PC-3 (cell line): ENCODE measurements around the gene MYO3A. TPM values are rescaled to one million over a fixed set of nuclear protein-coding genes. Genes with fewer than 3 reads are reported as not detected.

ENCODE experiments used
- ATAC-seq: fragments of 200-7000 bp; cut with Tn5 transposase; 2 replicates; pipeline ENCODE4 v1.9.1; 2020; ENCODE audit warnings: mild to moderate bottlenecking, moderate library complexity
- BruUV-seq: library from RNA; stranded (reverse); fragments of 400-500 nt; replicated peaks from 2 replicates; lab custom pipeline; 2021; lab: Mats Ljungman, UMichigan
- CTCF ChIA-PET: fragments of 300-600 bp; sonication (Branson Sonifier 250); formaldehyde crosslinking; loops from one replicate; lab custom pipeline; 2022; ENCODE audit warnings: antibody characterized with exemption; lab: Charles Lee
- POLR2A ChIA-PET: fragments of 300-600 bp; sonication (Branson Sonifier 250); formaldehyde crosslinking; loops from one replicate; lab custom pipeline; 2022; ENCODE audit warnings: antibody characterized with exemption; ENCODE audit not compliant: unreplicated experiment; lab: Charles Lee
- DNase-seq: peaks from one replicate; pipeline ENCODE4 v3.0.0-alpha.2; 2015
- H2AFZ ChIP-seq: fragments of 300-600 bp; sonication (generic); 2 replicates; pipeline ENCODE4 v1.6.0; 2016; ENCODE audit warnings: antibody characterized with exemption, low read length
- H3F3A ChIP-seq: fragments of 300-600 bp; sonication (generic); one replicate; pipeline ENCODE4 v1.6.0; 2017; ENCODE audit warnings: antibody characterized with exemption, low read length, control low read depth, mild to moderate bottlenecking; ENCODE audit not compliant: unreplicated experiment
- H3K27ac ChIP-seq: fragments of 300-600 bp; sonication (generic); 2 replicates; pipeline ENCODE4 v1.5.1; 2016; ENCODE audit warnings: mild to moderate bottlenecking, low read length
- H3K27me3 ChIP-seq: fragments of 300-600 bp; sonication (generic); 2 replicates; pipeline ENCODE4 v1.6.1; 2016; ENCODE audit warnings: low read length, mixed read lengths
- H3K36me3 ChIP-seq: fragments of 300-600 bp; sonication (generic); 2 replicates; pipeline ENCODE4 v1.6.1; 2016; ENCODE audit warnings: low read depth, mixed run types, low read length, mixed read lengths
- H3K4me1 ChIP-seq: fragments of 300-600 bp; sonication (generic); 2 replicates; pipeline ENCODE4 v1.5.1; 2016; ENCODE audit warnings: low read length; ENCODE audit not compliant: insufficient read depth
- H3K4me2 ChIP-seq: fragments of 300-600 bp; sonication (generic); 2 replicates; pipeline ENCODE4 v1.6.0; 2016; ENCODE audit warnings: low read length
- H3K4me3 ChIP-seq: fragments of 300-600 bp; sonication (generic); 2 replicates; pipeline ENCODE4 v1.5.1; 2016; ENCODE audit warnings: mild to moderate bottlenecking, low read length, mixed read lengths
- H3K79me2 ChIP-seq: fragments of 300-600 bp; sonication (generic); 2 replicates; pipeline ENCODE4 v1.6.1; 2017; ENCODE audit warnings: low read length, mixed read lengths
- H3K9ac ChIP-seq: fragments of 300-600 bp; sonication (generic); 2 replicates; pipeline ENCODE4 v1.6.0; 2016; ENCODE audit warnings: mild to moderate bottlenecking, low read length
- H3K9me2 ChIP-seq: fragments of 300-600 bp; sonication (generic); replicated peaks from 2 replicates; pipeline ENCODE4 v1.6.1; 2016; ENCODE audit warnings: mixed run types, low read length, mixed read lengths
- H3K9me3 ChIP-seq: fragments of 300-600 bp; sonication (generic); 2 replicates; pipeline ENCODE4 v1.6.1; 2016; ENCODE audit warnings: low read length, mixed read lengths
- H4K20me1 ChIP-seq: fragments of 300-600 bp; sonication (generic); 2 replicates; pipeline ENCODE4 v1.6.1; 2016; ENCODE audit warnings: low read length, mixed read lengths
- EZH2 ChIP-seq: fragments of 300-600 bp; sonication (generic); IDR thresholded peaks from one replicate; pipeline ENCODE4 v1.6.1; 2017; ENCODE audit warnings: antibody characterized with exemption, mild to moderate bottlenecking, low read length; ENCODE audit not compliant: unreplicated experiment
- EZH2phosphoT487 ChIP-seq: fragments of 300-600 bp; sonication (generic); IDR thresholded peaks from 2 replicates; pipeline ENCODE4 v1.6.1; 2018; ENCODE audit warnings: mild to moderate bottlenecking, antibody characterized with exemption, low read length, borderline replicate concordance
- intact Hi-C: fragments of 100-400 bp; cut with micrococcal nuclease; formaldehyde crosslinking; loops from 2 replicates; pipeline ENCODE4 v1.9.0; 2023
- total RNA-seq: library from RNA; depleted of rRNA; stranded (reverse); fragments of >200 nt; gene quantifications from 2 replicates; pipeline ENCODE4 v1.2.3, GENCODE V29; 2014
- TF ChIP-seq, protein P1 (sequence below): fragments of 300-600 bp; sonication (generic); conservative IDR thresholded peaks from 2 replicates; pipeline ENCODE4 v1.5.1; 2017; ENCODE audit warnings: antibody characterized with exemption, low read depth, mild to moderate bottlenecking, low read length

The MYO3A gene
- total RNA-seq, 1 experiment from 2014 or later = not detected

- CTCF ChIA-PET = no interaction called here
- H3K79me2 ChIP-seq = no peaks in the 10 kb centered on the region
- BruUV-seq = no TSS peak
- H3K9me2 ChIP-seq = no peaks in the 10 kb centered on the region
- H3K4me1 ChIP-seq = no peaks in the 10 kb centered on the region
- intact Hi-C loops = no loop called here
- no peaks in the 10 kb centered on the region for H3K9me3 ChIP-seq
- ATAC-seq (no peak), DNase-seq (no peak)
- H2AFZ ChIP-seq = no peak overlapping the region
- peaks cover 24% of the 10 kb centered on the region; the same call in 1 of the 2 replicates for H3K27me3 ChIP-seq
- POLR2A ChIA-PET = no interaction called here
- H3K4me2 ChIP-seq = no peak overlapping the region
- no peaks in the 10 kb centered on the region for H3F3A ChIP-seq
- TF ChIP-seq, protein P1, sequence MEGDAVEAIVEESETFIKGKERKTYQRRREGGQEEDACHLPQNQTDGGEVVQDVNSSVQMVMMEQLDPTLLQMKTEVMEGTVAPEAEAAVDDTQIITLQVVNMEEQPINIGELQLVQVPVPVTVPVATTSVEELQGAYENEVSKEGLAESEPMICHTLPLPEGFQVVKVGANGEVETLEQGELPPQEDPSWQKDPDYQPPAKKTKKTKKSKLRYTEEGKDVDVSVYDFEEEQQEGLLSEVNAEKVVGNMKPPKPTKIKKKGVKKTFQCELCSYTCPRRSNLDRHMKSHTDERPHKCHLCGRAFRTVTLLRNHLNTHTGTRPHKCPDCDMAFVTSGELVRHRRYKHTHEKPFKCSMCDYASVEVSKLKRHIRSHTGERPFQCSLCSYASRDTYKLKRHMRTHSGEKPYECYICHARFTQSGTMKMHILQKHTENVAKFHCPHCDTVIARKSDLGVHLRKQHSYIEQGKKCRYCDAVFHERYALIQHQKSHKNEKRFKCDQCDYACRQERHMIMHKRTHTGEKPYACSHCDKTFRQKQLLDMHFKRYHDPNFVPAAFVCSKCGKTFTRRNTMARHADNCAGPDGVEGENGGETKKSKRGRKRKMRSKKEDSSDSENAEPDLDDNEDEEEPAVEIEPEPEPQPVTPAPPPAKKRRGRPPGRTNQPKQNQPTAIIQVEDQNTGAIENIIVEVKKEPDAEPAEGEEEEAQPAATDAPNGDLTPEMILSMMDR = no peak
- TF ChIP-seq EZH2 (no peak), EZH2phosphoT487 (no peak)
- no peak overlapping the region for H3K4me3 ChIP-seq
- no peak overlapping the region for H3K27ac ChIP-seq
- H4K20me1 ChIP-seq = no peaks in the 10 kb centered on the region
- H3K9ac ChIP-seq = no peak overlapping the region
- no peaks in the 10 kb centered on the region for H3K36me3 ChIP-seq
Measured at GRCh38 chr10:26197248-26197647, 263.2 kb downstream of the MYO3A start.

DNA sequence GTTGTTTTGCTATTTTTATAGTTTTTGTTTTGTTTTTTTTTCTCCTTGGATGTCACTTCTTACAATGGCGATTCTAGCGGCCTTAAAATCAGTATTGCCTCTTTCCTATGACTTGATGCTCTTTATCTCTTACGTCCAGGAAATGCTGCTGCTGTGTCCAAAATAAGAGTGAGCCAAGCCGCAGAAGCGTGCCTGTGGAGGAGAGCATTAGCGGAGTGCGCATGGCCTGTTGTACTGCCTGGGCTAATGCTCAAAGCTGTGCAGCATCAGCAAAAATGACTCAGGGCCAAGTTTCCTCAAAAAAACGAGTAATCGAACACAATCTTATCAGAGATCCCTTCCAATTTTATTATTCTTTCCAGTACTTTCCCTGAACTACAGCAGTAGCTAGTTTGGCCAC lies 264.1 kb downstream of the MYO3A start:
- TF ChIP-seq EZH2phosphoT487 (no peak), EZH2 (no peak)
- TF ChIP-seq, protein P1 = no peak
- CTCF ChIA-PET = no interaction called here
- H3K9me2 ChIP-seq = no peaks in the 10 kb centered on the region
- no TSS peak for BruUV-seq
- no peaks in the 10 kb centered on the region for H4K20me1 ChIP-seq
- no peak overlapping the region for H3K4me3 ChIP-seq
- POLR2A ChIA-PET = no interaction called here
- H3K27me3 ChIP-seq = peaks cover 24% of the 10 kb centered on the region; the same call in 1 of the 2 replicates
- no peak for ATAC-seq
- no peak for DNase-seq
- H2AFZ ChIP-seq = no peak overlapping the region
- H3K4me2 ChIP-seq = no peak overlapping the region
- no peak overlapping the region for H3K9ac ChIP-seq
- no peaks in the 10 kb centered on the region for H3K4me1 ChIP-seq
- no peaks in the 10 kb centered on the region for H3F3A ChIP-seq
- no peak overlapping the region for H3K27ac ChIP-seq
- H3K9me3 ChIP-seq = no peaks in the 10 kb centered on the region
- no peaks in the 10 kb centered on the region for H3K79me2 ChIP-seq
- no peaks in the 10 kb centered on the region for H3K36me3 ChIP-seq
- intact Hi-C loops = no loop called here

GRCh38 chr10:26199841-26200240 lies 265.8 kb downstream of the MYO3A start:
- peaks cover 24% of the 10 kb centered on the region; the same call in 1 of the 2 replicates for H3K27me3 ChIP-seq
- H4K20me1 ChIP-seq = no peaks in the 10 kb centered on the region
- intact Hi-C loops = no loop called here
- H3K4me3 ChIP-seq = no peak overlapping the region
- no TSS peak for BruUV-seq
- H3K79me2 ChIP-seq = no peaks in the 10 kb centered on the region
- DNase-seq (no peak), ATAC-seq (no peak)
- no peaks in the 10 kb centered on the region for H3K4me1 ChIP-seq
- H2AFZ ChIP-seq = no peak overlapping the region
- no peaks in the 10 kb centered on the region for H3K36me3 ChIP-seq
- TF ChIP-seq EZH2phosphoT487 (no peak), EZH2 (no peak)
- TF ChIP-seq, protein P1 = no peak
- H3K9me3 ChIP-seq = no peaks in the 10 kb centered on the region
- ChIA-PET POLR2A (no interaction called here), CTCF (no interaction called here)
- no peaks in the 10 kb centered on the region for H3F3A ChIP-seq
- H3K27ac ChIP-seq = no peak overlapping the region
- no peak overlapping the region for H3K4me2 ChIP-seq
- no peak overlapping the region for H3K9ac ChIP-seq
- no peaks in the 10 kb centered on the region for H3K9me2 ChIP-seq
